HCT116 (cell line): ENCODE results near the gene NDUFB10. TPM values are rescaled to one million over a fixed set of nuclear protein-coding genes. Genes with fewer than 3 reads are reported as not detected.

Experiments used
- ATAC-seq: fragments of 200-7000 bp; cut with Tn5 transposase; 2 replicates; pipeline ENCODE4 v1.9.1; 2020; ENCODE audit warnings: mild to moderate bottlenecking, moderate library complexity
- BruUV-seq: library from RNA; stranded (reverse); fragments of 400-500 nt; replicated peaks from 2 replicates; lab custom pipeline; 2021; lab: Mats Ljungman, UMichigan
- CTCF ChIA-PET: fragments of 300-600 bp; sonication (Branson Sonifier 250); formaldehyde crosslinking; loops from one replicate; lab custom pipeline; 2021; ENCODE audit warnings: antibody characterized with exemption; lab: Charles Lee
- POLR2A ChIA-PET: fragments of 300-600, 350-600 bp; sonication (Branson Sonifier 250); formaldehyde crosslinking; loops from one replicate; lab custom pipeline; 2021; ENCODE audit warnings: antibody characterized with exemption; lab: Charles Lee
- RAD21 ChIA-PET, 2 experiments: fragments of 300-600 bp; sonication (Branson Sonifier 250); formaldehyde crosslinking; loops; one replicate each; lab custom pipeline; 2023; ENCODE audit warnings: low total read pairs in 2 of 2; ENCODE audit not compliant: uncharacterized antibody in 2 of 2, unreplicated experiment in 2 of 2, low non-redundant PET in 1 of 2; lab: Charles Lee
- DNase-seq: peaks from one replicate; pipeline ENCODE4 v3.0.0-alpha.2; 2010; ENCODE audit warnings: low read depth, low spot score
- H2AFZ ChIP-seq: fragments of 200-600 bp; shearing (Covaris generic), sonication (generic); 2 replicates; pipeline ENCODE4 v1.6.1; 2017; ENCODE audit warnings: low read depth, mixed run types, mixed read lengths, antibody characterized with exemption, low read length; ENCODE audit not compliant: poor library complexity, severe bottlenecking
- H3K27ac ChIP-seq: 2 replicates; pipeline ENCODE4 v1.5.1; 2012; ENCODE audit warnings: low read depth, low read length
- H3K27me3 ChIP-seq: fragments of 200-600 bp; sonication (generic); 2 replicates; pipeline ENCODE4 v1.6.1; 2016; ENCODE audit warnings: mixed run types, low read length, mixed read lengths; ENCODE audit not compliant: insufficient read depth
- H3K36me3 ChIP-seq, 2 experiments: fragments of 200-500 bp in 1 of 2; fragments of 200-600 bp in 1 of 2; sonication (Bioruptor generic) in 1 of 2; sonication (generic) in 1 of 2; 2 replicates each; pipeline versions ENCODE4 v1.5.1 to v1.6.1; 2014 to 2016; ENCODE audit warnings: low read length in 2 of 2, inconsistent platforms in 1 of 2, mixed read lengths in 1 of 2, mixed run types in 1 of 2; ENCODE audit not compliant: insufficient read depth in 2 of 2, control insufficient read depth in 1 of 2
- H3K4me1 ChIP-seq, 2 experiments: fragments of 200-600 bp in 1 of 2; sonication (generic) in 1 of 2; 2 replicates each; pipeline versions ENCODE4 v1.5.1 to v1.6.1; 2012 to 2017; ENCODE audit warnings: low read length in 2 of 2, inconsistent platforms in 1 of 2, mild to moderate bottlenecking in 1 of 2, mixed read lengths in 1 of 2, mixed run types in 1 of 2, moderate library complexity in 1 of 2; ENCODE audit not compliant: insufficient read depth in 2 of 2, control insufficient read depth in 1 of 2
- H3K4me2 ChIP-seq: fragments of 200-600 bp; sonication (generic); 2 replicates; pipeline ENCODE4 v1.6.1; 2017; ENCODE audit warnings: mixed run types, low read length, mixed read lengths
- H3K4me3 ChIP-seq, 2 experiments: fragments of 200-600 bp in 1 of 2; sonication (generic) in 1 of 2; replicated peaks in 1 of 2; 2 replicates each; pipeline ENCODE4 v1.5.1; 2011 to 2016; ENCODE audit warnings: low read length in 2 of 2, control low read depth in 1 of 2, low read depth in 1 of 2, mild to moderate bottlenecking in 1 of 2, mixed read lengths in 1 of 2, mixed run types in 1 of 2
- H3K79me2 ChIP-seq: fragments of 200-600 bp; sonication (generic); 2 replicates; pipeline ENCODE4 v1.6.1; 2017; ENCODE audit warnings: mild to moderate bottlenecking, mixed run types, low read length, moderate library complexity, mixed read lengths; ENCODE audit not compliant: insufficient read depth
- H3K9ac ChIP-seq: fragments of 200-600 bp; sonication (generic); 2 replicates; pipeline ENCODE4 v1.6.1; 2016; ENCODE audit warnings: low read length, mixed read lengths
- H3K9me2 ChIP-seq: fragments of 200-600 bp; sonication (generic), shearing (Covaris generic); 2 replicates; pipeline ENCODE4 v1.6.1; 2017; ENCODE audit warnings: mixed run types, mild to moderate bottlenecking, moderate library complexity; ENCODE audit not compliant: insufficient read depth
- H3K9me3 ChIP-seq, 2 experiments: fragments of 200-500 bp in 1 of 2; fragments of 200-600 bp in 1 of 2; sonication (Bioruptor generic) in 1 of 2; sonication (generic) in 1 of 2; 2 replicates each; pipeline ENCODE4 v1.6.1; 2014 to 2017; ENCODE audit warnings: low read length in 2 of 2, mixed read lengths in 2 of 2, inconsistent platforms in 1 of 2, low read depth in 1 of 2, mild to moderate bottlenecking in 1 of 2, mixed run types in 1 of 2, moderate library complexity in 1 of 2; ENCODE audit not compliant: control insufficient read depth in 1 of 2, insufficient read depth in 1 of 2
- H4K20me1 ChIP-seq: fragments of 200-600 bp; sonication (generic), shearing (Covaris generic); 2 replicates; pipeline ENCODE4 v1.6.1; 2017; ENCODE audit warnings: mixed run types, mild to moderate bottlenecking, moderate library complexity; ENCODE audit not compliant: insufficient read depth
- CBX3 ChIP-seq: IDR thresholded peaks from 2 replicates; pipeline ENCODE4 v1.6.1; 2012; ENCODE audit warnings: low read depth
- CEBPB ChIP-seq: IDR thresholded peaks from 2 replicates; pipeline ENCODE4 v1.6.1; 2012; ENCODE audit warnings: low read depth
- ELF1 ChIP-seq: IDR thresholded peaks from 2 replicates; pipeline ENCODE4 v1.6.1; 2012; ENCODE audit warnings: low read depth, borderline replicate concordance
- EZH2phosphoT487 ChIP-seq: fragments of 200-600 bp; IDR thresholded peaks from 2 replicates; pipeline ENCODE4 v1.6.1; 2018; ENCODE audit warnings: antibody characterized with exemption, borderline replicate concordance
- FOSL1 ChIP-seq: IDR thresholded peaks from 2 replicates; pipeline ENCODE4 v1.6.1; 2012; ENCODE audit warnings: low read depth
- JUND ChIP-seq: IDR thresholded peaks from 2 replicates; pipeline ENCODE4 v1.6.1; 2012
- POLR2A ChIP-seq: IDR thresholded peaks from 2 replicates; pipeline ENCODE4 v1.7.0; 2011; ENCODE audit warnings: borderline replicate concordance; ENCODE audit not compliant: insufficient read depth, insufficient read length; ENCODE audit errors: extremely low read depth
- POLR2AphosphoS5 ChIP-seq: IDR thresholded peaks from 2 replicates; pipeline ENCODE4 v1.6.1; 2011; ENCODE audit warnings: mild to moderate bottlenecking, low read depth, low read length, moderate library complexity
- RAD21 ChIP-seq: IDR thresholded peaks from 2 replicates; pipeline ENCODE4 v1.6.1; 2012; ENCODE audit warnings: low read depth, mild to moderate bottlenecking
- SP1 ChIP-seq: IDR thresholded peaks from 2 replicates; pipeline ENCODE4 v1.6.1; 2012; ENCODE audit warnings: low read depth
- SRF ChIP-seq: IDR thresholded peaks from 2 replicates; pipeline ENCODE4 v1.6.1; 2012; ENCODE audit warnings: low read depth
- TCF7L2 ChIP-seq: IDR thresholded peaks from 2 replicates; pipeline ENCODE4 v1.7.0; 2011; ENCODE audit warnings: borderline replicate concordance, inconsistent platforms; ENCODE audit not compliant: insufficient read depth, insufficient read length; ENCODE audit errors: extremely low read depth
- YY1 ChIP-seq: IDR thresholded peaks from 2 replicates; pipeline ENCODE4 v1.6.1; 2011; ENCODE audit warnings: low read length, low read depth, moderate library complexity, mild to moderate bottlenecking; ENCODE audit not compliant: insufficient replicate concordance; ENCODE audit errors: extremely low read depth
- ZBTB33 ChIP-seq: IDR thresholded peaks from 2 replicates; pipeline ENCODE4 v1.6.1; 2011; ENCODE audit warnings: mild to moderate bottlenecking, low read length, moderate library complexity; ENCODE audit not compliant: insufficient replicate concordance; ENCODE audit errors: extremely low read depth
- ZNF274 ChIP-seq: fragments of 200-500 bp; sonication (Bioruptor generic); IDR thresholded peaks from 2 replicates; pipeline ENCODE4 v1.6.1; 2014; ENCODE audit warnings: mild to moderate bottlenecking, low read depth, low read length, inconsistent platforms
- intact Hi-C: fragments of 100-400 bp; cut with micrococcal nuclease; formaldehyde crosslinking; loops from 2 replicates; pipeline ENCODE4 v1.10.0; 2022
- total RNA-seq: library from RNA; stranded (reverse); gene quantifications from one replicate; pipeline ENCODE4 v1.2.1, GENCODE V29; 2021; ENCODE audit not compliant: unreplicated experiment

The NDUFB10 gene
- total RNA-seq, 1 experiment from 2014 or later: 273 TPM

- ATAC-seq (no peak), DNase-seq (no peak)
- TF ChIP-seq FOSL1 (no peak), JUND (no peak)
- Histone ChIP-seq H3K27me3 (no peaks in the 10 kb centered on the region), H3K4me3 (no peak overlapping the region), H3K4me2 (no peak overlapping the region), H3K79me2 (peaks cover 28% of the 10 kb centered on the region), H3K9me3 (no peaks in the 10 kb centered on the region), H3K9ac (no peak overlapping the region), H3K4me1 (peaks cover 2 to 7% of the 10 kb centered on the region in 2 experiments), H3K9me2 (no peaks in the 10 kb centered on the region), H3K36me3 (peaks cover 25 to 51% of the 10 kb centered on the region in 2 experiments; a peak in 3 of 4 replicates), H4K20me1 (no peaks in the 10 kb centered on the region; the same call in 1 of the 2 replicates), H3K27ac (no peak overlapping the region), H2AFZ (no peak overlapping the region)
- ChIA-PET CTCF (no interaction called here), RAD21 (no interaction called here), POLR2A (interaction anchor here (1.8 kb wide), 1 partner anchor 9 kb away, joined by 3 read pairs; no protein-coding TSS in a partner anchor)
- BruUV-seq: no TSS peak
- intact Hi-C loops: no loop called here
These were observed 39.8 kb downstream of the NDUFB10 start for GRCh38 chr16:1998852-1999801.

GRCh38 chr16:1999866-2000514 lies 40.7 kb downstream of the NDUFB10 start:
- Histone ChIP-seq H3K4me1 (peaks cover 8 to 16% of the 10 kb centered on the region in 2 experiments), H3K4me2 (no peak overlapping the region), H3K9ac (no peak overlapping the region), H3K4me3 (no peak overlapping the region), H3K9me2 (no peaks in the 10 kb centered on the region), H4K20me1 (no peaks in the 10 kb centered on the region; the same call in 1 of the 2 replicates), H3K79me2 (peaks cover 37% of the 10 kb centered on the region), H3K9me3 (no peaks in the 10 kb centered on the region)
- POLR2A ChIA-PET: no interaction called here
- RAD21 ChIA-PET: interaction anchor here in 1 of 2 experiments (0.6 kb wide), 1 partner anchor 35 kb away, joined by 5 read pairs; the partner anchor contains the start of gene RPS2
- intact Hi-C loops: loop anchor here (5.0 kb wide), 1 partner anchor 142 kb away; no protein-coding TSS in a partner anchor
- DNase-seq (no peak), ATAC-seq (no peak)
- no TSS peak for BruUV-seq
- CTCF ChIA-PET: no interaction called here
- no peak for TF ChIP-seq SP1
- TF ChIP-seq JUND: no peak
- no peak for TF ChIP-seq CBX3
- TF ChIP-seq ZNF274: no peak
- TF ChIP-seq POLR2A: no peak
- no peak for TF ChIP-seq ELF1
- TF ChIP-seq CEBPB: no peak
- TF ChIP-seq YY1: no peak
- no peak for TF ChIP-seq RAD21
- TF ChIP-seq TCF7L2: no peak
- TF ChIP-seq ZBTB33: no peak
- no peak for TF ChIP-seq SRF
- no peak for TF ChIP-seq POLR2AphosphoS5
- no peak for TF ChIP-seq EZH2phosphoT487
- TF ChIP-seq, all 23 proteins: peak for 0
- H3K36me3 ChIP-seq: peaks cover 25 to 51% of the 10 kb centered on the region in 2 experiments; a peak in 3 of 4 replicates
- H2AFZ ChIP-seq: no peak overlapping the region
- H3K27ac ChIP-seq: no peak overlapping the region
- no peaks in the 10 kb centered on the region for H3K27me3 ChIP-seq
